GM12878 (cell line): ENCODE measurements around the gene FOXG1.

Source experiments
- ATF2 ChIP-seq: IDR thresholded peaks from 2 replicates; pipeline ENCODE4 v1.6.1; 2012; ENCODE audit warnings: low read length, inconsistent platforms
- BRCA1 ChIP-seq: IDR thresholded peaks from 2 replicates; pipeline ENCODE4 v1.6.1; 2011; ENCODE audit warnings: low read depth, low read length, improper control_type of control experiment
- CBX5 ChIP-seq: sonication (generic); IDR thresholded peaks from 2 replicates; pipeline ENCODE4 v1.6.1; 2016; ENCODE audit warnings: low read depth, moderate library complexity, mild to moderate bottlenecking, inconsistent platforms
- EED ChIP-seq: sonication (generic); IDR thresholded peaks from 2 replicates; pipeline ENCODE4 v1.6.1; 2016; ENCODE audit warnings: antibody characterized with exemption, low read depth
- EP300 ChIP-seq, 2 experiments: fragments of 150-350 bp in 1 of 2; IDR thresholded peaks; 2 replicates each; pipeline ENCODE4 v1.6.1; 2011 to 2012; ENCODE audit warnings: low read depth in 2 of 2, low read length in 2 of 2, borderline replicate concordance in 1 of 2, improper control_type of control experiment in 1 of 2, inconsistent platforms in 1 of 2; ENCODE audit not compliant: control insufficient read depth in 1 of 2
- POLR2AphosphoS5 ChIP-seq: IDR thresholded peaks from 2 replicates; pipeline ENCODE4 v1.6.1; 2011; ENCODE audit warnings: mild to moderate bottlenecking, low read length, inconsistent platforms
- TAF1 ChIP-seq: IDR thresholded peaks from 2 replicates; pipeline ENCODE4 v1.6.1; 2011; ENCODE audit warnings: mild to moderate bottlenecking, low read depth, low read length, borderline replicate concordance
- TARDBP ChIP-seq: IDR thresholded peaks from 2 replicates; pipeline ENCODE4 v1.6.1; 2016; ENCODE audit warnings: borderline replicate concordance
- TCF7 ChIP-seq: IDR thresholded peaks from 2 replicates; pipeline ENCODE4 v1.6.1; 2014; ENCODE audit warnings: antibody characterized with exemption, borderline replicate concordance
- USF2 ChIP-seq: IDR thresholded peaks from 2 replicates; pipeline ENCODE4 v1.6.1; 2011; ENCODE audit warnings: low read depth, low read length, improper control_type of control experiment, borderline replicate concordance
- ZBTB40 ChIP-seq: fragments of 450-650 bp; IDR thresholded peaks from 2 replicates; pipeline ENCODE4 v1.6.1; 2016; ENCODE audit warnings: mild to moderate bottlenecking, moderate library complexity, borderline replicate concordance
- ZNF24 ChIP-seq: fragments of 450-650 bp; IDR thresholded peaks from 2 replicates; pipeline ENCODE4 v1.6.1; 2017; ENCODE audit warnings: antibody characterized with exemption, mild to moderate bottlenecking
- TF ChIP-seq, protein P1 (sequence below), 3 experiments: IDR thresholded peaks in 2 of 3; conservative IDR thresholded peaks in 1 of 3; 2 replicates each; pipeline ENCODE4 v1.5.1; 2011; ENCODE audit warnings: low read depth in 3 of 3, low read length in 3 of 3, mild to moderate bottlenecking in 3 of 3, control low read depth in 2 of 3, moderate library complexity in 2 of 3, inconsistent platforms in 1 of 3, mixed read lengths in 1 of 3; ENCODE audit not compliant: control insufficient read depth in 2 of 3, insufficient read depth in 1 of 3; ENCODE audit errors: extremely low read depth in 1 of 3
- TF ChIP-seq, protein P2 (sequence below): fragments of 150-350 bp; IDR thresholded peaks from 2 replicates; pipeline ENCODE4 v1.6.1; 2016; ENCODE audit warnings: low read depth, low read length

- TF ChIP-seq TAF1 (no peak), EED (no peak), EP300 (IDR thresholded peaks at IDR 0.05; ENCODE audit: borderline replicate concordance in 1 of 2, control insufficient read depth in 1 of 2, low read depth in 2 of 2, low read length in 2 of 2) (no peak), POLR2AphosphoS5 (no peak), TCF7 (no peak), ZNF24 (no peak), ATF2 (no peak), USF2 (no peak), TARDBP (no peak), ZBTB40 (no peak), CBX5 (no peak), BRCA1 (no peak)
- TF ChIP-seq, protein P1, sequence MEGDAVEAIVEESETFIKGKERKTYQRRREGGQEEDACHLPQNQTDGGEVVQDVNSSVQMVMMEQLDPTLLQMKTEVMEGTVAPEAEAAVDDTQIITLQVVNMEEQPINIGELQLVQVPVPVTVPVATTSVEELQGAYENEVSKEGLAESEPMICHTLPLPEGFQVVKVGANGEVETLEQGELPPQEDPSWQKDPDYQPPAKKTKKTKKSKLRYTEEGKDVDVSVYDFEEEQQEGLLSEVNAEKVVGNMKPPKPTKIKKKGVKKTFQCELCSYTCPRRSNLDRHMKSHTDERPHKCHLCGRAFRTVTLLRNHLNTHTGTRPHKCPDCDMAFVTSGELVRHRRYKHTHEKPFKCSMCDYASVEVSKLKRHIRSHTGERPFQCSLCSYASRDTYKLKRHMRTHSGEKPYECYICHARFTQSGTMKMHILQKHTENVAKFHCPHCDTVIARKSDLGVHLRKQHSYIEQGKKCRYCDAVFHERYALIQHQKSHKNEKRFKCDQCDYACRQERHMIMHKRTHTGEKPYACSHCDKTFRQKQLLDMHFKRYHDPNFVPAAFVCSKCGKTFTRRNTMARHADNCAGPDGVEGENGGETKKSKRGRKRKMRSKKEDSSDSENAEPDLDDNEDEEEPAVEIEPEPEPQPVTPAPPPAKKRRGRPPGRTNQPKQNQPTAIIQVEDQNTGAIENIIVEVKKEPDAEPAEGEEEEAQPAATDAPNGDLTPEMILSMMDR (IDR thresholded peaks at IDR 0.05 in 2 of 3, conservative IDR thresholded peaks at IDR 0.05 in 1 of 3; ENCODE audit: control insufficient read depth in 2 of 3, extremely low read depth in 1 of 3, insufficient read depth in 1 of 3, low read depth in 3 of 3, low read length in 3 of 3), result no peak
- TF ChIP-seq, protein P2, sequence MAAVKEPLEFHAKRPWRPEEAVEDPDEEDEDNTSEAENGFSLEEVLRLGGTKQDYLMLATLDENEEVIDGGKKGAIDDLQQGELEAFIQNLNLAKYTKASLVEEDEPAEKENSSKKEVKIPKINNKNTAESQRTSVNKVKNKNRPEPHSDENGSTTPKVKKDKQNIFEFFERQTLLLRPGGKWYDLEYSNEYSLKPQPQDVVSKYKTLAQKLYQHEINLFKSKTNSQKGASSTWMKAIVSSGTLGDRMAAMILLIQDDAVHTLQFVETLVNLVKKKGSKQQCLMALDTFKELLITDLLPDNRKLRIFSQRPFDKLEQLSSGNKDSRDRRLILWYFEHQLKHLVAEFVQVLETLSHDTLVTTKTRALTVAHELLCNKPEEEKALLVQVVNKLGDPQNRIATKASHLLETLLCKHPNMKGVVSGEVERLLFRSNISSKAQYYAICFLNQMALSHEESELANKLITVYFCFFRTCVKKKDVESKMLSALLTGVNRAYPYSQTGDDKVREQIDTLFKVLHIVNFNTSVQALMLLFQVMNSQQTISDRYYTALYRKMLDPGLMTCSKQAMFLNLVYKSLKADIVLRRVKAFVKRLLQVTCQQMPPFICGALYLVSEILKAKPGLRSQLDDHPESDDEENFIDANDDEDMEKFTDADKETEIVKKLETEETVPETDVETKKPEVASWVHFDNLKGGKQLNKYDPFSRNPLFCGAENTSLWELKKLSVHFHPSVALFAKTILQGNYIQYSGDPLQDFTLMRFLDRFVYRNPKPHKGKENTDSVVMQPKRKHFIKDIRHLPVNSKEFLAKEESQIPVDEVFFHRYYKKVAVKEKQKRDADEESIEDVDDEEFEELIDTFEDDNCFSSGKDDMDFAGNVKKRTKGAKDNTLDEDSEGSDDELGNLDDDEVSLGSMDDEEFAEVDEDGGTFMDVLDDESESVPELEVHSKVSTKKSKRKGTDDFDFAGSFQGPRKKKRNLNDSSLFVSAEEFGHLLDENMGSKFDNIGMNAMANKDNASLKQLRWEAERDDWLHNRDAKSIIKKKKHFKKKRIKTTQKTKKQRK, result no peak
Measured at GRCh38 chr14:28774764-28775735, 8.5 kb downstream of the FOXG1 start.
